HEK293 (cell line): ENCODE measurements around the gene FXYD6.

ENCODE experiments used
- CTCF ChIA-PET: fragments of 350-600 bp; formaldehyde crosslinking; extraction: SDS; loops from one replicate; lab custom pipeline; 2021; ENCODE audit warnings: antibody characterized with exemption; lab: Yijun Ruan, JAX
- POLR2A ChIA-PET: fragments of 300-600 bp; formaldehyde crosslinking; extraction: SDS; loops from one replicate; lab custom pipeline; 2020; ENCODE audit warnings: antibody characterized with exemption, inconsistent platforms; lab: Yijun Ruan, JAX
- H3K27ac ChIP-seq: fragments of 200-500 bp; sonication (Bioruptor generic); 2 replicates; pipeline ENCODE4 v1.5.1; 2014; ENCODE audit warnings: low read depth, low read length, control low read depth, inconsistent platforms; ENCODE audit errors: extremely low read depth
- H3K36me3 ChIP-seq, 2 experiments: fragments of 200-500 bp in 1 of 2; sonication (Bioruptor generic) in 1 of 2; 1 replicate in 1 of 2; 2 replicates in 1 of 2; pipeline ENCODE4 v1.5.1; 2014 to 2017; ENCODE audit warnings: inconsistent platforms in 2 of 2, low read length in 2 of 2; ENCODE audit not compliant: control insufficient read depth in 2 of 2, insufficient read depth in 1 of 2
- H3K4me1 ChIP-seq: fragments of 200-500 bp; sonication (Bioruptor generic); 2 replicates; pipeline ENCODE4 v1.5.1; 2014; ENCODE audit warnings: mild to moderate bottlenecking, low read length, inconsistent platforms; ENCODE audit not compliant: control insufficient read depth, insufficient read depth
- H3K4me3 ChIP-seq: 2 replicates; pipeline ENCODE4 v1.5.1; 2011; ENCODE audit warnings: low read depth, mild to moderate bottlenecking, control low read depth, low read length, moderate library complexity
- H3K9me3 ChIP-seq: fragments of 200-500 bp; sonication (Bioruptor generic); 2 replicates; pipeline ENCODE4 v1.5.1; 2014; ENCODE audit warnings: low read depth, low read length, inconsistent platforms; ENCODE audit not compliant: control insufficient read depth, insufficient read depth
- KLF10 ChIP-seq: fragments of 450-650 bp; IDR thresholded peaks from 2 replicates; pipeline ENCODE4 v1.5.1; 2018; ENCODE audit warnings: missing biosample characterization, mild to moderate bottlenecking, missing genetic modification characterization
- MEIS1 ChIP-seq: sonication (generic); formaldehyde crosslinking; IDR thresholded peaks from 2 replicates; pipeline ENCODE4 v1.8.1; 2022; ENCODE audit warnings: missing genetic modification reagents, mild to moderate bottlenecking, borderline replicate concordance
- RBAK ChIP-seq: fragments of 450-650 bp; formaldehyde crosslinking; IDR thresholded peaks from 2 replicates; pipeline ENCODE4 v1.5.1; 2016; ENCODE audit warnings: missing biosample characterization, missing genetic modification characterization
- ZFP41 ChIP-seq: fragments of 450-650 bp; formaldehyde crosslinking; IDR thresholded peaks from 2 replicates; pipeline ENCODE4 v1.5.1; 2016; ENCODE audit warnings: missing biosample characterization, missing genetic modification characterization, borderline replicate concordance
- ZFP69B ChIP-seq: fragments of 450-650 bp; formaldehyde crosslinking; IDR thresholded peaks from 2 replicates; pipeline ENCODE4 v1.5.1; 2016; ENCODE audit warnings: missing biosample characterization, missing genetic modification characterization
- ZNF10 ChIP-seq: fragments of 450-650 bp; formaldehyde crosslinking; IDR thresholded peaks from 2 replicates; pipeline ENCODE4 v1.5.1; 2017; ENCODE audit warnings: missing biosample characterization, missing genetic modification characterization
- ZNF140 ChIP-seq: fragments of 450-650 bp; formaldehyde crosslinking; IDR thresholded peaks from 2 replicates; pipeline ENCODE4 v1.5.1; 2016; ENCODE audit warnings: missing biosample characterization, missing genetic modification characterization
- ZNF19 ChIP-seq: fragments of 450-650 bp; formaldehyde crosslinking; IDR thresholded peaks from 2 replicates; pipeline ENCODE4; 2016; ENCODE audit warnings: missing biosample characterization, missing genetic modification characterization, low read depth
- ZNF394 ChIP-seq: fragments of 450-650 bp; formaldehyde crosslinking; IDR thresholded peaks from 2 replicates; pipeline ENCODE4 v1.5.1; 2016; ENCODE audit warnings: missing biosample characterization, missing genetic modification characterization, mild to moderate bottlenecking, moderate library complexity, borderline replicate concordance
- ZNF561 ChIP-seq: fragments of 450-650 bp; IDR thresholded peaks from 2 replicates; pipeline ENCODE4 v1.5.1; 2018; ENCODE audit warnings: missing biosample characterization, missing genetic modification characterization, borderline replicate concordance
- TF ChIP-seq, protein P1 (sequence below): fragments of 450-650 bp; formaldehyde crosslinking; IDR thresholded peaks from 2 replicates; pipeline ENCODE4 v1.5.1; 2016; ENCODE audit warnings: missing biosample characterization, missing genetic modification characterization
- TF ChIP-seq, protein P2 (sequence below): fragments of 450-650 bp; formaldehyde crosslinking; IDR thresholded peaks from 2 replicates; pipeline ENCODE4 v1.5.1; 2017; ENCODE audit warnings: missing biosample characterization, missing genetic modification characterization
- TF ChIP-seq, protein P3 (sequence below): fragments of 450-650 bp; formaldehyde crosslinking; IDR thresholded peaks from 2 replicates; pipeline ENCODE4 v1.5.1; 2016; ENCODE audit warnings: missing biosample characterization, missing genetic modification characterization
- TF ChIP-seq, protein P4 (sequence below): fragments of 450-650 bp; formaldehyde crosslinking; IDR thresholded peaks from 2 replicates; pipeline ENCODE4 v1.5.1; 2016; ENCODE audit warnings: missing biosample characterization, missing genetic modification characterization
- TF ChIP-seq, protein P5 (sequence below): fragments of 450-650 bp; formaldehyde crosslinking; IDR thresholded peaks from 2 replicates; pipeline ENCODE4 v1.5.1; 2016; ENCODE audit warnings: missing biosample characterization, missing genetic modification characterization, low read depth
- TF ChIP-seq, protein P6 (sequence below): fragments of 450-650 bp; formaldehyde crosslinking; IDR thresholded peaks from 2 replicates; pipeline ENCODE4 v1.5.1; 2017; ENCODE audit warnings: missing biosample characterization, missing genetic modification characterization

FXYD6 gene

DNA sequence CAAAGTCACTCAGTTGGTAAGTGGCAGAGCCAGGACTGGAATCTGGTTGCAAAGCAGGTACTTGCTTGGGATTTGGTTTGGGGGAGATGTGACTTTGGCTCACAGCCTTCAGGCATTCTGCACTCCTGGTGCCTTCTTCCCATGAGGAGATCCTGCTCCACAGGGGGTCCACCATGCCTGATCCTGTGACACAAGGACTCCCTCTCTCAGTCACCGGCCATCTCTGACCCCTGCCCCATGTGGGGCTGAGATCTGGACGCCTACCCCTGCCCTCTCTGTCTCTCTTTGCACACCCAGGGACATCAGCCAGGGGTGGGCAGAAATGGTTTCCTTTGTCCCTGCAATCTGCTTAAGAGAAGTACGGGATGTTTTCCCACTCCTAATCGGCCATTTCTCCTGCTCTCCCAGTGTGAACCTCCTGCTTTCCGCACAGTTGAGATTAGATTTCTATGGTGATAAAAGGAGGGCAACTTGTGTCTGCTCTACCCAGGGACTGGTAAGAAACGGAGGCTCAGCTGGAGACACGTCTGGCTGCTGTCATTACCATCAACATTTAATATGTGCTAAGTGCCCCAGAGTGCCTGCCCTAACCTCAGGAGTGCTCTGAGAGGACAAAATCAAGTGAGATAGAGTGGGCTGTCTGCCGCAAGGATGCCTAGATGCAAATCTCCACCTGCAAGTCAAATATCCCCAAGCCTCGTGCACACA is 11.1 kb upstream of the FXYD6 start (continued):
- TF ChIP-seq, protein P1, sequence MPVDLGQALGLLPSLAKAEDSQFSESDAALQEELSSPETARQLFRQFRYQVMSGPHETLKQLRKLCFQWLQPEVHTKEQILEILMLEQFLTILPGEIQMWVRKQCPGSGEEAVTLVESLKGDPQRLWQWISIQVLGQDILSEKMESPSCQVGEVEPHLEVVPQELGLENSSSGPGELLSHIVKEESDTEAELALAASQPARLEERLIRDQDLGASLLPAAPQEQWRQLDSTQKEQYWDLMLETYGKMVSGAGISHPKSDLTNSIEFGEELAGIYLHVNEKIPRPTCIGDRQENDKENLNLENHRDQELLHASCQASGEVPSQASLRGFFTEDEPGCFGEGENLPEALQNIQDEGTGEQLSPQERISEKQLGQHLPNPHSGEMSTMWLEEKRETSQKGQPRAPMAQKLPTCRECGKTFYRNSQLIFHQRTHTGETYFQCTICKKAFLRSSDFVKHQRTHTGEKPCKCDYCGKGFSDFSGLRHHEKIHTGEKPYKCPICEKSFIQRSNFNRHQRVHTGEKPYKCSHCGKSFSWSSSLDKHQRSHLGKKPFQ (tag by site-specific recombination), result peak; percentile 50; the same call in 1 of the 2 replicates

DNA sequence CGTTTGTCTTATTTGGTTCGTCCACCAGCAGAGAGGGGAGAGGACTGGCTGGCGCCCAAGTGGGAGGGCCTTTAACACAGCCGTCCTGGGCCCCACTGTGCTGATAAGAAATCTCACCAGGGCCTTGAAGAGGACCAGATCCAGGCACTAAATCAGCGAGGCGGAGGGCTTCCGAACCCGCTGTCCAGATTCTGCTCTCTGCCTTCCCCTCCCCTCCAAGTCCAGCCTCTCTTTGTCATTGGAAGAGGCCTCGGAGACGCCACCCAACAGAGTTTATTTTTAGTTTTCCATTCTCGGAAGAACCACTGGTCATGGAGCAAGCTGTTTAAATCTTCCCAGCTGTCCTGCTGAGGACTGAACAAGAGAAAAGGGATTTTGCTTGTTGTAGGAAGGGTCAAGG is 9.3 kb upstream of the FXYD6 start:
- Histone ChIP-seq H3K4me3 (no peak overlapping the region), H3K27ac (no peak overlapping the region), H3K4me1 (no peaks in the 10 kb centered on the region), H3K36me3 (no peaks in the 10 kb centered on the region), H3K9me3 (no peaks in the 10 kb centered on the region)
- ChIA-PET POLR2A (no interaction called here), CTCF (interaction anchor here (1.0 kb wide), 2 partner anchors 19 to 78 kb away, joined by 3 to 5 read pairs; no protein-coding TSS in a partner anchor)
- TF ChIP-seq, protein P2, sequence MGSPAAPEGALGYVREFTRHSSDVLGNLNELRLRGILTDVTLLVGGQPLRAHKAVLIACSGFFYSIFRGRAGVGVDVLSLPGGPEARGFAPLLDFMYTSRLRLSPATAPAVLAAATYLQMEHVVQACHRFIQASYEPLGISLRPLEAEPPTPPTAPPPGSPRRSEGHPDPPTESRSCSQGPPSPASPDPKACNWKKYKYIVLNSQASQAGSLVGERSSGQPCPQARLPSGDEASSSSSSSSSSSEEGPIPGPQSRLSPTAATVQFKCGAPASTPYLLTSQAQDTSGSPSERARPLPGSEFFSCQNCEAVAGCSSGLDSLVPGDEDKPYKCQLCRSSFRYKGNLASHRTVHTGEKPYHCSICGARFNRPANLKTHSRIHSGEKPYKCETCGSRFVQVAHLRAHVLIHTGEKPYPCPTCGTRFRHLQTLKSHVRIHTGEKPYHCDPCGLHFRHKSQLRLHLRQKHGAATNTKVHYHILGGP (tag by site-specific recombination), result no peak
- TF ChIP-seq ZNF10 (no peak), RBAK (tag by site-specific recombination) (no peak), ZFP69B (tag by site-specific recombination) (peak; percentile 49; the same call in 1 of the 2 replicates), ZNF561 (tag by site-specific recombination) (no peak)
- TF ChIP-seq, protein P3, sequence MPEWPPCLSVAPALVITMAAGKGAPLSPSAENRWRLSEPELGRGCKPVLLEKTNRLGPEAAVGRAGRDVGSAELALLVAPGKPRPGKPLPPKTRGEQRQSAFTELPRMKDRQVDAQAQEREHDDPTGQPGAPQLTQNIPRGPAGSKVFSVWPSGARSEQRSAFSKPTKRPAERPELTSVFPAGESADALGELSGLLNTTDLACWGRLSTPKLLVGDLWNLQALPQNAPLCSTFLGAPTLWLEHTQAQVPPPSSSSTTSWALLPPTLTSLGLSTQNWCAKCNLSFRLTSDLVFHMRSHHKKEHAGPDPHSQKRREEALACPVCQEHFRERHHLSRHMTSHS (tag by site-specific recombination), result no peak

DNA sequence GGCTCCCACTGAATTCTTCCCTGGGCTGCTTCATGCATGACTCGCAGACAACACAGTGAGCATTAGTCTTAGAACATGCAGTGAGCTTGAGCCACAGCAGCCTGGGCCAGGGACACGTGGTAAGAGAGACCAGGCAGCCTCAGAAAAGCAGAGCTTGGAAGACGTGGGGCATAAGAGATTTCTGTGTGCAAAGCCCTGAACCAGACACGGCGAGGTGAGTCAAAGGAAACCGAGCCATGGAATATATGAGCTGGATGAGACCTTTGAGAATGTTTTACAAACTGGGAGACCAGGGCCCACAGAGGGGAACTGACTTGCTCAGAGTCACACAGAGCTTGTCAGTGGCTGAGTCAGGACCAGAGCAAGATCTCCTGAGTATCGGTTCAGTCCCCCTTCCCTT is 8.5 kb upstream of the FXYD6 start:
- ChIA-PET POLR2A (no interaction called here), CTCF (interaction anchor here (0.6 to 1.7 kb wide), 5 partner anchors 20 to 339 kb away, joined by 3 to 5 read pairs (median 4); no protein-coding TSS in a partner anchor)
- Histone ChIP-seq H3K4me3 (no peak overlapping the region), H3K27ac (no peak overlapping the region), H3K36me3 (no peaks in the 10 kb centered on the region), H3K9me3 (no peaks in the 10 kb centered on the region), H3K4me1 (no peaks in the 10 kb centered on the region)
- TF ChIP-seq, protein P4, sequence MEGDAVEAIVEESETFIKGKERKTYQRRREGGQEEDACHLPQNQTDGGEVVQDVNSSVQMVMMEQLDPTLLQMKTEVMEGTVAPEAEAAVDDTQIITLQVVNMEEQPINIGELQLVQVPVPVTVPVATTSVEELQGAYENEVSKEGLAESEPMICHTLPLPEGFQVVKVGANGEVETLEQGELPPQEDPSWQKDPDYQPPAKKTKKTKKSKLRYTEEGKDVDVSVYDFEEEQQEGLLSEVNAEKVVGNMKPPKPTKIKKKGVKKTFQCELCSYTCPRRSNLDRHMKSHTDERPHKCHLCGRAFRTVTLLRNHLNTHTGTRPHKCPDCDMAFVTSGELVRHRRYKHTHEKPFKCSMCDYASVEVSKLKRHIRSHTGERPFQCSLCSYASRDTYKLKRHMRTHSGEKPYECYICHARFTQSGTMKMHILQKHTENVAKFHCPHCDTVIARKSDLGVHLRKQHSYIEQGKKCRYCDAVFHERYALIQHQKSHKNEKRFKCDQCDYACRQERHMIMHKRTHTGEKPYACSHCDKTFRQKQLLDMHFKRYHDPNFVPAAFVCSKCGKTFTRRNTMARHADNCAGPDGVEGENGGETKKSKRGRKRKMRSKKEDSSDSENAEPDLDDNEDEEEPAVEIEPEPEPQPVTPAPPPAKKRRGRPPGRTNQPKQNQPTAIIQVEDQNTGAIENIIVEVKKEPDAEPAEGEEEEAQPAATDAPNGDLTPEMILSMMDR (tag by site-specific recombination), result no peak
- no peak for TF ChIP-seq KLF10 (tag by site-specific recombination)
- TF ChIP-seq, protein P5, sequence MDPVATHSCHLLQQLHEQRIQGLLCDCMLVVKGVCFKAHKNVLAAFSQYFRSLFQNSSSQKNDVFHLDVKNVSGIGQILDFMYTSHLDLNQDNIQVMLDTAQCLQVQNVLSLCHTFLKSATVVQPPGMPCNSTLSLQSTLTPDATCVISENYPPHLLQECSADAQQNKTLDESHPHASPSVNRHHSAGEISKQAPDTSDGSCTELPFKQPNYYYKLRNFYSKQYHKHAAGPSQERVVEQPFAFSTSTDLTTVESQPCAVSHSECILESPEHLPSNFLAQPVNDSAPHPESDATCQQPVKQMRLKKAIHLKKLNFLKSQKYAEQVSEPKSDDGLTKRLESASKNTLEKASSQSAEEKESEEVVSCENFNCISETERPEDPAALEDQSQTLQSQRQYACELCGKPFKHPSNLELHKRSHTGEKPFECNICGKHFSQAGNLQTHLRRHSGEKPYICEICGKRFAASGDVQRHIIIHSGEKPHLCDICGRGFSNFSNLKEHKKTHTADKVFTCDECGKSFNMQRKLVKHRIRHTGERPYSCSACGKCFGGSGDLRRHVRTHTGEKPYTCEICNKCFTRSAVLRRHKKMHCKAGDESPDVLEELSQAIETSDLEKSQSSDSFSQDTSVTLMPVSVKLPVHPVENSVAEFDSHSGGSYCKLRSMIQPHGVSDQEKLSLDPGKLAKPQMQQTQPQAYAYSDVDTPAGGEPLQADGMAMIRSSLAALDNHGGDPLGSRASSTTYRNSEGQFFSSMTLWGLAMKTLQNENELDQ, result no peak
- TF ChIP-seq ZNF19 (tag by site-specific recombination), result no peak
- TF ChIP-seq, protein P6, sequence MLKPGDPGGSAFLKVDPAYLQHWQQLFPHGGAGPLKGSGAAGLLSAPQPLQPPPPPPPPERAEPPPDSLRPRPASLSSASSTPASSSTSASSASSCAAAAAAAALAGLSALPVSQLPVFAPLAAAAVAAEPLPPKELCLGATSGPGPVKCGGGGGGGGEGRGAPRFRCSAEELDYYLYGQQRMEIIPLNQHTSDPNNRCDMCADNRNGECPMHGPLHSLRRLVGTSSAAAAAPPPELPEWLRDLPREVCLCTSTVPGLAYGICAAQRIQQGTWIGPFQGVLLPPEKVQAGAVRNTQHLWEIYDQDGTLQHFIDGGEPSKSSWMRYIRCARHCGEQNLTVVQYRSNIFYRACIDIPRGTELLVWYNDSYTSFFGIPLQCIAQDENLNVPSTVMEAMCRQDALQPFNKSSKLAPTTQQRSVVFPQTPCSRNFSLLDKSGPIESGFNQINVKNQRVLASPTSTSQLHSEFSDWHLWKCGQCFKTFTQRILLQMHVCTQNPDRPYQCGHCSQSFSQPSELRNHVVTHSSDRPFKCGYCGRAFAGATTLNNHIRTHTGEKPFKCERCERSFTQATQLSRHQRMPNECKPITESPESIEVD, result no peak
- TF ChIP-seq ZNF394 (tag by site-specific recombination), result no peak
- TF ChIP-seq, protein P2 (tag by site-specific recombination), result no peak
- no peak for TF ChIP-seq ZFP41 (tag by site-specific recombination)
- no peak for TF ChIP-seq MEIS1 (CRISPR knock-in tag)
- no peak for TF ChIP-seq ZNF561 (tag by site-specific recombination)
- no peak for TF ChIP-seq ZNF140 (tag by site-specific recombination)
